Peyer's patch (tissue), 4 donors: Measurements from ENCODE around the gene VRK3. TPM values are rescaled to one million over a fixed set of nuclear protein-coding genes. Genes with fewer than 3 reads are reported as not detected.

Source experiments
- DNase-seq, 3 donors: peaks; one replicate each; pipeline ENCODE4 v3.0.0-alpha.2; 2017 to 2019
- H3K27ac ChIP-seq, 4 donors: fragments of 200-600 bp; sonication (generic); one replicate each; pipeline ENCODE4 v1.5.1; 2016 to 2019
- H3K27me3 ChIP-seq, 2 donors: fragments of 200-600 bp; sonication (generic); one replicate each; pipeline ENCODE4 v1.5.1; 2019
- H3K36me3 ChIP-seq, 3 donors: fragments of 200-600 bp; sonication (generic); one replicate each; pipeline ENCODE4 v1.5.1; 2016 to 2019
- H3K4me1 ChIP-seq, 4 donors: fragments of 200-600 bp; sonication (generic); one replicate each; pipeline ENCODE4 v1.5.1; 2016 to 2019
- H3K4me3 ChIP-seq, 4 donors: fragments of 200-600 bp; sonication (generic); 1 replicate in 3 of 4; 2 replicates in 1 of 4; pipeline ENCODE4 v1.5.1; 2016 to 2019; ENCODE audit warnings: mild to moderate bottlenecking in 1 of 4
- H3K9me3 ChIP-seq, 4 donors: fragments of 200-600 bp; sonication (generic); one replicate each; pipeline ENCODE4 v1.5.1; 2016 to 2019; ENCODE audit warnings: mild to moderate bottlenecking in 1 of 4
- POLR2A ChIP-seq, 2 donors: fragments of 450-650 bp; IDR thresholded peaks; one replicate each; pipeline ENCODE4 v1.5.1; 2017; ENCODE audit warnings: antibody characterized with exemption in 2 of 2, mild to moderate bottlenecking in 2 of 2, moderate library complexity in 2 of 2
- total RNA-seq, 4 donors: library from RNA; depleted of rRNA; stranded (reverse); fragments of >200 nt; gene quantifications; one replicate each; pipeline ENCODE4 v1.1.0, GENCODE V29; 2016
- TF ChIP-seq, protein P1 (sequence below), 6 experiments: fragments of 450-650 bp in 4 of 6; fragments of 200-600 bp in 2 of 6; sonication (generic) in 1 of 6; IDR thresholded peaks; one replicate each; pipeline ENCODE4 v1.5.1; 2017 to 2019; ENCODE audit warnings: antibody characterized with exemption in 6 of 6, mild to moderate bottlenecking in 3 of 6, moderate library complexity in 1 of 6

Gene VRK3
- total RNA-seq, 4 donors from 2014 or later, result 76.7 to 98.1 (median 83.9) TPM

GRCh38 chr19:49986354-49986753 is 38.8 kb downstream of the VRK3 start:
- Histone ChIP-seq H3K4me1 (no peaks in the 10 kb centered on the region), H3K27ac (no peak overlapping the region), H3K9me3 (no peaks in the 10 kb centered on the region), H3K36me3 (peaks cover 0 to 88% (median 0%) of the 10 kb centered on the region in 3 donors), H3K27me3 (no peaks in the 10 kb centered on the region), H3K4me3 (no peak overlapping the region)
- no peak for DNase-seq
- TF ChIP-seq, protein P1, sequence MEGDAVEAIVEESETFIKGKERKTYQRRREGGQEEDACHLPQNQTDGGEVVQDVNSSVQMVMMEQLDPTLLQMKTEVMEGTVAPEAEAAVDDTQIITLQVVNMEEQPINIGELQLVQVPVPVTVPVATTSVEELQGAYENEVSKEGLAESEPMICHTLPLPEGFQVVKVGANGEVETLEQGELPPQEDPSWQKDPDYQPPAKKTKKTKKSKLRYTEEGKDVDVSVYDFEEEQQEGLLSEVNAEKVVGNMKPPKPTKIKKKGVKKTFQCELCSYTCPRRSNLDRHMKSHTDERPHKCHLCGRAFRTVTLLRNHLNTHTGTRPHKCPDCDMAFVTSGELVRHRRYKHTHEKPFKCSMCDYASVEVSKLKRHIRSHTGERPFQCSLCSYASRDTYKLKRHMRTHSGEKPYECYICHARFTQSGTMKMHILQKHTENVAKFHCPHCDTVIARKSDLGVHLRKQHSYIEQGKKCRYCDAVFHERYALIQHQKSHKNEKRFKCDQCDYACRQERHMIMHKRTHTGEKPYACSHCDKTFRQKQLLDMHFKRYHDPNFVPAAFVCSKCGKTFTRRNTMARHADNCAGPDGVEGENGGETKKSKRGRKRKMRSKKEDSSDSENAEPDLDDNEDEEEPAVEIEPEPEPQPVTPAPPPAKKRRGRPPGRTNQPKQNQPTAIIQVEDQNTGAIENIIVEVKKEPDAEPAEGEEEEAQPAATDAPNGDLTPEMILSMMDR (IDR thresholded peaks at IDR 0.05), result no peak
- no peak for TF ChIP-seq POLR2A (IDR thresholded peaks at IDR 0.05)

- Histone ChIP-seq H3K36me3 (peaks cover 0 to 86% (median 0%) of the 10 kb centered on the region in 3 donors), H3K27me3 (no peaks in the 10 kb centered on the region), H3K4me1 (no peaks in the 10 kb centered on the region), H3K9me3 (no peaks in the 10 kb centered on the region), H3K27ac (no peak overlapping the region), H3K4me3 (no peak overlapping the region)
- TF ChIP-seq, protein P1 (IDR thresholded peaks at IDR 0.05), result no peak
- TF ChIP-seq POLR2A (IDR thresholded peaks at IDR 0.05), result no peak
- no peak for DNase-seq
Observed at GRCh38 chr19:49985871-49986270, 39.3 kb downstream of the VRK3 start.

DNA sequence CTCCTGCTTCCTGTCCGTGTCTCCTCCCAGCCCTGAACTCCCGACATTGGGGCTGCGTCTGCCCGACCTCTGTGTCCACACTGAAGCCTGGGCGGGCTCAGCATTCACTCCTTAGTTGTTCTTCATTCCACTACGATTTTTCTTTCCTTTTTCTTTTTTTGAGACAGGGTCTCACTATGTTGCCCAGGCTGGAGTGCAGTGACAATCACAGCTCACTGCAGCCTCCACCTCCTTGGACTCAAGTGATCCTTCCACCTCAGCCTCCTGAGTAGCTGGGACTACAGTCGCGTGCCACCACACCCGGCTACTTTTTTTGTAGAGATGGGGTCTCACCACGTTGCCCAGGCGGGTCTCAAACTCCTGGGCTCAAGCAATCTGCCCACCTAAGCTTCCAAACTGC is 40.7 kb downstream of the VRK3 start:
- Histone ChIP-seq H3K9me3 (no peaks in the 10 kb centered on the region), H3K27ac (no peak overlapping the region), H3K36me3 (peaks cover 0 to 86% (median 0%) of the 10 kb centered on the region in 3 donors), H3K27me3 (no peaks in the 10 kb centered on the region), H3K4me1 (no peaks in the 10 kb centered on the region), H3K4me3 (no peak overlapping the region)
- no peak for DNase-seq
- TF ChIP-seq, protein P1 (IDR thresholded peaks at IDR 0.05), result no peak

DNA sequence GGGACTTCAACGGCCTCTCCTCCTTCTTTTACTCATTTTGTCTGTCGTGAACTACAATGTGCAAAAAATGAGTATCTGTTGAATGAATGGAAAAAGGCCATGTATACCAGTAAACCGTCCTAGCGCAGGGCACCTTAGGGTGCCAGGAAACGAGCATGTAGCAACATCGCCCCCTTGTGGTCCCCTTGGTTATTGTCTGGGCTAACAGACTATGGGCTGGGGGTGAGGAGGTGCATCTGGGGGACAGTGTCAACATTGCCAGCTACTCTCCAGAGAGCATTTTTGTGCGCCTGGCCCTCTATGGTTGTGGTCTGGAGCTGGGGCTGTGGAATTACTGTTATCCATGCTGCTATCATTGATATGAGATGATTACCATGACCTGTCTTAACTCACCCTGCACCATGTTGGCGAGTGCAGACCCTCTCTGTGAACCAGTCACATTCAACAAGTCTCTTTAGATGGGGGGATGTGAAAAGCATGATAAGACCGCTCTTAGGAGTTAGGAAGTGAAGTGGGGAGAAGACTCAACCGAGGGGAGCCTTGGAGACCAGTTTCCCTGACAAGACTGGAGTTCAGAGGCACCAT is 41.4 kb downstream of the VRK3 start:
- DNase-seq, result peak; percentile 64 to 85 (median 75)
- TF ChIP-seq, protein P1 (IDR thresholded peaks at IDR 0.05), result peak; percentile 68 to 84 (median 74)
- no peak for TF ChIP-seq POLR2A (IDR thresholded peaks at IDR 0.05)

DNA sequence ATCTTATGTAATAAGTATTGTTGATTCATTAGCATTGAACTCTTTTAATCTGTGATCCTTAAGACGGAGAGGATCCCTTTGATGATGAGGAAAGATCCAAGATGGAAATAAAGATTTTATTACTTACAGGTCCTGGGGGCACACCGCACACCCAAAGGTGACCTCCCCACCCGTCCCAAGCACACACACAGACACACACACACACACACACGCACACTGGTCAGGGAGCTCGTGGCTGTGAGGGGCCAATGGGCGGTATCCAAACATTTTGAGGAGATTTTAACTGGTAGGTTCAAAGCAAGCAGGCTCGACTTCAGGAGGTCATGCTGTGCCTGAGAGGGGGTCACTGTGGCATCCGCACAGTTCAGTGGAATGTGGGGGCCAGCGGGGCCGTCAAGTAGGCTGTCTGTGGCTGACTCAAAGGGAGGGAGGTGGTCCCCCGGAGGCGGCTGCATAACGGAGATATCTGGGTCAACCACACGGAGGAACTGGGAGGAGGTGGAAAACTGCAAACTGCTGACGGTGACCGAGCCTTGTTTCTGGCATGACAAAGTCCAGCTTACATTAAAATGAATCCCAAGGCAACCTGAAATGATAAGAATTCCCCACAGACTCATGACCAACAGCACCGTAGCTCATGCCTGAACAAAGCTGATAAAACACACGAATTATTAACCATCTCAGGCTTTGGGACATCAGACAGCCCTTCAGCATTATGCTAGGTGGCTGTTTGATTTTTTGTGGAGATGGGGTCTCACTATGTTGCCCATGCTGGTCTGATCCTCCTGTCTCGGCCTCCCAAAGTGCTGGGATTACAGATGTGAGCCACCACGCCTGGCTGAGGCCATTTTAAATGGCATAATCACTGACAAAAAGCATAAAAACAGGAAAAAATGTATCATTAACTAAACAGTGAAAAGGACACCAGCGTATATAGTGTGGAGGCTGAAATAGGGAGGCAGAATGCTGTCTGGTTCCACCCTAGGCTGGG is 43.3 kb downstream of the VRK3 start:
- H3K36me3 ChIP-seq, result peaks cover 0 to 88% (median 0%) of the 10 kb centered on the region in 3 donors

More for the DNA sequence above, 41.4 kb downstream of the VRK3 start:
- no peaks in the 10 kb centered on the region for H3K9me3 ChIP-seq
- no peaks in the 10 kb centered on the region for H3K27me3 ChIP-seq
- H3K27ac ChIP-seq, result no peak overlapping the region
- H3K4me3 ChIP-seq, result no peak overlapping the region
- no peaks in the 10 kb centered on the region for H3K4me1 ChIP-seq
- peaks cover 0 to 84% (median 0%) of the 10 kb centered on the region in 3 donors for H3K36me3 ChIP-seq

More for the DNA sequence above, 43.3 kb downstream of the VRK3 start:
- TF ChIP-seq, protein P1 (IDR thresholded peaks at IDR 0.05), result no peak
- TF ChIP-seq POLR2A (IDR thresholded peaks at IDR 0.05), result no peak
- Histone ChIP-seq H3K27ac (no peak overlapping the region), H3K9me3 (no peaks in the 10 kb centered on the region), H3K4me3 (no peak overlapping the region), H3K27me3 (no peaks in the 10 kb centered on the region), H3K4me1 (no peaks in the 10 kb centered on the region)
- DNase-seq, result no peak
